Lung (tissue), 12 donors: ENCODE data around the gene NFYC. TPM values are rescaled to one million over a fixed set of nuclear protein-coding genes. Genes with fewer than 3 reads are reported as not detected.

Experiments
- ATAC-seq: fragments of 200-7000 bp; cut with Tn5 transposase; one replicate; pipeline ENCODE4 v1.9.1; 2020; ENCODE audit warnings: moderate number of reproducible peaks; ENCODE audit not compliant: insufficient read depth, low FRiP score
- DNase-seq, 3 donors: peaks; one replicate each; pipeline ENCODE4 v3.0.0-alpha.2; 2013 to 2017
- H3K27ac ChIP-seq, 2 donors: one replicate each; pipeline ENCODE4 v1.5.1; 2013; ENCODE audit warnings: mild to moderate bottlenecking in 2 of 2, moderate library complexity in 2 of 2, control low read depth in 1 of 2, inconsistent platforms in 1 of 2, low read depth in 1 of 2, low read length in 1 of 2
- H3K27me3 ChIP-seq, 3 donors: one replicate each; pipeline ENCODE4 v1.5.1; 2013; ENCODE audit warnings: low read length in 2 of 3; ENCODE audit not compliant: control insufficient read depth in 3 of 3, insufficient read depth in 3 of 3
- H3K36me3 ChIP-seq, 4 donors: one replicate each; pipeline ENCODE4 v1.5.1; 2013; ENCODE audit warnings: low read length in 4 of 4, mild to moderate bottlenecking in 1 of 4, moderate library complexity in 1 of 4; ENCODE audit not compliant: control insufficient read depth in 4 of 4, insufficient read depth in 4 of 4
- H3K4me1 ChIP-seq, 5 donors: one replicate each; pipeline ENCODE4 v1.5.1; 2013; ENCODE audit warnings: low read length in 5 of 5, mild to moderate bottlenecking in 2 of 5, moderate library complexity in 1 of 5; ENCODE audit not compliant: control insufficient read depth in 5 of 5, insufficient read depth in 5 of 5
- H3K4me3 ChIP-seq: one replicate; pipeline ENCODE4 v1.5.1; 2013; ENCODE audit warnings: mild to moderate bottlenecking, control low read depth, moderate library complexity
- H3K9ac ChIP-seq, 2 donors: one replicate each; pipeline ENCODE4 v1.5.1; 2013; ENCODE audit warnings: low read length in 2 of 2, control low read depth in 1 of 2; ENCODE audit not compliant: insufficient read depth in 1 of 2
- H3K9me3 ChIP-seq, 4 donors: one replicate each; pipeline ENCODE4 v1.5.1; 2013; ENCODE audit warnings: low read length in 3 of 4, mild to moderate bottlenecking in 1 of 4, moderate library complexity in 1 of 4; ENCODE audit not compliant: control insufficient read depth in 4 of 4, insufficient read depth in 3 of 4
- WGBS, 2 donors: extraction: QIAGEN DNeasy Blood & Tissue Kit; methylation state at CpG; one replicate each; pipeline ENCODE4 v1.1.7; 2013; 5-methylcytosine and 5-hydroxymethylcytosine counted together
- polyA plus RNA-seq, 2 donors: library from polyadenylated mRNA; stranded (reverse); fragments of 200-250 nt; gene quantifications; one replicate each; pipeline ENCODE4 v1.2.1, GENCODE V29; 2013
- total RNA-seq, 2 donors: library from RNA; depleted of rRNA in 1 of 2; stranded (reverse); fragments of >200 nt in 1 of 2; gene quantifications; one replicate each; pipeline ENCODE4 v1.2.1, GENCODE V29; 2014 to 2021
- TF ChIP-seq, protein P1 (sequence below): IDR thresholded peaks from 2 replicates; pipeline ENCODE4 v1.5.1; 2012; ENCODE audit warnings: mild to moderate bottlenecking; ENCODE audit errors: control extremely low read depth, extremely low read depth
- donor health status: control.
- donor health status: control.
- donor health status: Bipolar disorder and iron deficiency.
- donor health status: healthy.
- donor health status: DM: yes; HTN: yes; CAD: no.

NFYC gene
- total and polyA plus RNA-seq, 4 donors: 28.6 to 69.5 (median 50.3) TPM

- no peak for ATAC-seq
- H3K4me3 ChIP-seq: no peak overlapping the region
Observed at GRCh38 chr1:40687059-40687458, 4.4 kb upstream of the NFYC start.

DNA sequence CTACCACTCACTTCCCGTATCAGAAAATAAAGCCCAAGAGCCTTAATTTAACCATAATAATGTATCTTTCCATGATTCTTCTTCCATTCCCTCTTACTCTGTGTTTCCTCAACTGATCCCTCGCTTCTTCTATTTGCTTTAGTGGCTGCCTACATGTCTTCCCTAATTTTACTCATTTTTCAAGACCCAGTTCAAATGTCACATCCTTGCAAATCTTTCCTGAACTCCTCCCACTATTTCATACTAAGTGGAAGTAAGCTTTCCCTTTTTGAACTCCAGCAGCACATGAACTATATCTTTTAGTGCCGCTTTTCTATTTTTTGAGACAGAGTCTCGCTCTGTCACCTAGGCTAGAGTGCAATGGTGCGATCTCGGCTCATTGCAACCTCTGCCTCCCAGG lies 3.8 kb upstream of the NFYC start:
- Histone ChIP-seq H3K27ac (no peak overlapping the region), H3K9ac (no peak overlapping the region), H3K36me3 (peaks cover 0 to 4% (median 1%) of the 10 kb centered on the region in 4 donors), H3K9me3 (no peaks in the 10 kb centered on the region), H3K4me1 (peaks cover 0 to 10% (median 0%) of the 10 kb centered on the region in 5 donors), H3K27me3 (no peaks in the 10 kb centered on the region), H3K4me3 (no peak overlapping the region)
- WGBS, 2 donors: 93 to 94% methylated on average over 6 of the region's 6 CpGs
- TF ChIP-seq, protein P1, sequence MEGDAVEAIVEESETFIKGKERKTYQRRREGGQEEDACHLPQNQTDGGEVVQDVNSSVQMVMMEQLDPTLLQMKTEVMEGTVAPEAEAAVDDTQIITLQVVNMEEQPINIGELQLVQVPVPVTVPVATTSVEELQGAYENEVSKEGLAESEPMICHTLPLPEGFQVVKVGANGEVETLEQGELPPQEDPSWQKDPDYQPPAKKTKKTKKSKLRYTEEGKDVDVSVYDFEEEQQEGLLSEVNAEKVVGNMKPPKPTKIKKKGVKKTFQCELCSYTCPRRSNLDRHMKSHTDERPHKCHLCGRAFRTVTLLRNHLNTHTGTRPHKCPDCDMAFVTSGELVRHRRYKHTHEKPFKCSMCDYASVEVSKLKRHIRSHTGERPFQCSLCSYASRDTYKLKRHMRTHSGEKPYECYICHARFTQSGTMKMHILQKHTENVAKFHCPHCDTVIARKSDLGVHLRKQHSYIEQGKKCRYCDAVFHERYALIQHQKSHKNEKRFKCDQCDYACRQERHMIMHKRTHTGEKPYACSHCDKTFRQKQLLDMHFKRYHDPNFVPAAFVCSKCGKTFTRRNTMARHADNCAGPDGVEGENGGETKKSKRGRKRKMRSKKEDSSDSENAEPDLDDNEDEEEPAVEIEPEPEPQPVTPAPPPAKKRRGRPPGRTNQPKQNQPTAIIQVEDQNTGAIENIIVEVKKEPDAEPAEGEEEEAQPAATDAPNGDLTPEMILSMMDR: no peak
- ATAC-seq (no peak), DNase-seq (no peak)

More at GRCh38 chr1:40687059-40687458, 4.4 kb upstream of the NFYC start:
- TF ChIP-seq, protein P1: no peak
- 95 to 98% methylated on average over 7 of the region's 7 CpGs for WGBS, 2 donors
- DNase-seq: no peak
- Histone ChIP-seq H3K9me3 (no peaks in the 10 kb centered on the region), H3K4me1 (peaks cover 0 to 5% (median 0%) of the 10 kb centered on the region in 5 donors), H3K27me3 (no peaks in the 10 kb centered on the region), H3K9ac (no peak overlapping the region), H3K27ac (no peak overlapping the region), H3K36me3 (peaks cover 0 to 4% (median 1%) of the 10 kb centered on the region in 4 donors)

DNA sequence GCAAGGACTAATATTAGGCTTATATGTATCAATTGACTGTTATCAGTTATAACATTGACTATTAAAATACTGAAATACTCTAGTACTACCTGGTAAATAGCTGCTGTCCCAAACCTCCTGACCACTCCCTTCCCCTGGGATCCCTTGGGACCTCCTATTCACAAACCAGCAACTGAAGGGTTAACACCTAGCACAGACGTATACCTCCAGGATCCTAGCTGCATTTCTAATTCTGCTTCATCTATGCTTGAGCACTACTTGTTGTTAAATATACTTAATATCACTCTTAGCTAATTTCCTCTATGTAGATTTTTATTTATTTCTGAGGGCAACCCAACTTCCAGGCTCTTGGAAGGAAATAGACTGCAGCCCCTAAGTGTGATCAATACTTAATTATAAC lies 1.8 kb upstream of the NFYC start:
- H3K4me1 ChIP-seq: peaks cover 0 to 22% (median 2%) of the 10 kb centered on the region in 5 donors
- H3K9me3 ChIP-seq: no peaks in the 10 kb centered on the region
- TF ChIP-seq, protein P1: no peak
- 26 to 39% methylated on average over 1 of the region's 1 CpG for WGBS, 2 donors
- no peak for ATAC-seq
- H3K36me3 ChIP-seq: peaks cover 0 to 4% (median 1%) of the 10 kb centered on the region in 4 donors
- no peaks in the 10 kb centered on the region for H3K27me3 ChIP-seq
- no peak for DNase-seq
- H3K9ac ChIP-seq: no peak overlapping the region
- no peak overlapping the region for H3K4me3 ChIP-seq
- no peak overlapping the region for H3K27ac ChIP-seq
